ENCODE data around the gene PIP4K2C.

PIP4K2C gene

DNA sequence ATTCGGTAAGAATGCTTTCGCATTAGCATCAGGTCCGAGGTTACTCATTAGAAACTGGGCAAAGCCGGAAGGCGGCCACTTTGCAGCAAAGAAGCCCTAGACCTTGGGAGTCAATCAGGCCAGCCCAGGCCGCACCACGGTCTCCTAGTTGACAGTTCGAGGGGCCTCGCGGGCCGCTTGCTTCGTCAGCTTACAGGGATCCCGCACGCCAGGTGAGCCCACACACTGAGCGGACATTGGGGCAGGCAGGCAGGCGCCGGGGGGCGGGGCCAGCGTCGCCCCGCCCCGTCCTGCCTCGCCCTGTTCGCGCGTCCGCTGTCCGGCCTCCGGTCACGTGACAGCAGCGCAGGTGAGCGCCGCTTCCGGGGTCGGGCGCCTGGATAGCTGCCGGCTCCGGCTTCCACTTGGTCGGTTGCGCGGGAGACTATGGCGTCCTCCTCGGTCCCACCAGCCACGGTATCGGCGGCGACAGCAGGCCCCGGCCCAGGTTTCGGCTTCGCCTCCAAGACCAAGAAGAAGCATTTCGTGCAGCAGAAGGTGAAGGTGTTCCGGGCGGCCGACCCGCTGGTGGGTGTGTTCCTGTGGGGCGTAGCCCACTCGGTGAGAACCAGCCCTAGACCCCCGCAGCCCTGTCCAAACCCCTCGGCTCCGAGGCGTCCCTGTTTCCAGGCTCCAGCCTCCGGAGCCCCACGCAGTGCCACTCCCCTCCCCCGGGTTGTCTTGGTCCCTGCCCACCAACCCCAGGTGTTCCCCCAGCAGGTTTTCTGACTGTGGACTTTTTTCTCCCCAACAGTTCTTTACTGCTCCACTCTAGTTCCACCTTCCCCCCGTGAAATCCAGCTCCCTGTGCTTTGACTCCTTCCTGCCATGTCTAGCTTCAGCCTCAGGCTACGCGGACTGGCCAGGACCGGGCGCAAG lies at the start of gene PIP4K2C:
PIP4K2C (plus strand) TSS at position 329 of the 918 bp plus-strand sequence; CDS start at position 427, 98 bp downstream.
- DNase-seq: peak; percentile 53

DNA sequence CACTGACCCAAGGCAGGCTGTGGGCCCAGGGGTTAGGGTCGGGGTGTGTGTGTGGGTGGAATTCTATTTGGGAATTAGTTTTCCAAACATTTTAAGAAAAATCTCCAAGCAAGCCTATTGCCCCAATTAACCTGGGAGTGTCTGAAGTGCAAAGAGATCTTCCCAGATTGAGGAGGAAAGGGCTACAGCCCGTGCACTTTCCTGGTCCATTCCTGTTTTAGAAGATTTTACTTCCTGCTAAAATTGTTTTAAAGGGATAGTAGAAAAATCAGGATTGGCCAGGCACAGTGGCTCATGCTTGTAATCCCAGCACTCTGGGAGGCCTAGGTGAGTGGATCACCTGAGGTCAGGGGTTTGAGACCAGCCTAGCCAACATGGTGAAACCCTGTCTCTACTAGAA lies 49.3 kb upstream of the PIP4K2C start:
- no peak for DNase-seq

GRCh38 chr12:57543581-57543980 lies 47.4 kb upstream of the PIP4K2C start:
- no peak for DNase-seq

DNA sequence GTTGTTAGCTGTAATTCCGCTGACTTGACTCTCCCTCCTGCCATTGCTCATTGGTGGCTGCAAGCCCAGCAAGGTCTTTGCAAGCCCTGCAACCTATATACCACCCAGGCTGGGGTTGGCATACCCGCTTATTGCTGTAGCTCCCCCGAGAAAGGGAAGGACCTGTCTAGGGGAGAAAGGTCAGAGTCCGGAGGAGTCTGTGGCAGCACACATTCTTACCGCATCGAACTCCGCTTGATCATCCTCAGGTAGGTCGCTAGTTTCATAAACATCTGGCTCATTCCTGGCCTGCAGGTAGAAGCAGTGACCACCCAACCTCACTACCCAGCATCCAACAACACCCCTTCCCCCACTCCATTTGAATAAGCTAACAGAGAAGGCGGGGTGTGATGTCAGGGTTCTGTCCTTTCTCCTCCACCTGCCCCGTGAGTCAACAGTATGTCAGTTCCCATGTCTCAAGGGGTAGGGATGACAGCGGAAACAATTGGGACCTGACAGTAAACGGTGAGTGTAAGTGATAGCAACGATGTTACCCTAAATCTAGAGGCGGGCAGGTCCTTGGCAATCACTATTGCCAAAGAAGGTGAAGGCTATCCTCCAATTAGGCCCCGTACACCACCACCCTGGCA lies 45.1 kb upstream of the PIP4K2C start:
- DNase-seq: no peak

DNA sequence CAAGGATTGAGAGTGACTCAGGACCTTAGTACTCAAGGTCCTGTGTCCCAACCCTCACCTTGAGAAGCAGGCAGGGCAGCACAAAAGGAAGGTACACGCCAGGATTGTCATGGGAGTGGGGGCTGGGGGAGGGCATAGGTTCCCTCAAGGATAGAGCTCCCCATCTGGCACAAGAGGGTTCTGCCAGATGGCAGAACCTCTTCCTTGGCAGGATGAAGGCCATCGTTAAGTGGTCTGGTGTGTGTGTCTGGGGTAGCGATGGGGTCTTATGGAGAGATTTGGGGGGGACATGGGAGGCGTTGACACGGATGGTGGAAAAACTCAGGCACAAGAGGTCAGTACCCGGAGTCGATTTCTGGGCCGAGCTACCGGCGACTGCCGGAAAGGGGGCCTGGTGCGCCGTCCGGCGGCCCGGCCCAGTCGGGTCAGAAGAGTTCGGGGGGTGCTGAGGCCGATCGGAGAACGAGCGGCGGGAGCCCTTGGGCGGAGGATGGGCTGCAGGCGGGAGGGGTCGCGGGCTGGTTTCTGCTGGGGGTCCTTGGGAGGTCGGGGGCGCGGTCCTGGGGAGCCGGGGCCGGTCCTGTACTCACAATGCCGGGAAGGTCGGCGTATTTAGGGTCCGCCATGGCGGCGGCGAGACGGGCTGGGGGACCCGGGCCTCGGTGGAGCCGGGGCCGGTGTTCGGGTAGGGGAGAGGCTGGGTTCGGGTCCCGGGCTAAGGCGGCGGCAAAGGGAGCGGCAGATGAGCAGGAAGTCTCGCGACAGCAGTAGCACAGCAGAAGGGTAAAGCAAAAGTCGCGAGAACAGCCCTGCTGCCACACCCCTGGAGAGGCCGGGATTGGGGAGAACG lies 44.3 kb upstream of the PIP4K2C start, which contains the start of gene DCTN2:
DCTN2 (minus strand) TSS at position 755 of the 850 bp plus-strand sequence; CDS start at position 626, 129 bp downstream.
- DNase-seq: peak; percentile 89

DNA sequence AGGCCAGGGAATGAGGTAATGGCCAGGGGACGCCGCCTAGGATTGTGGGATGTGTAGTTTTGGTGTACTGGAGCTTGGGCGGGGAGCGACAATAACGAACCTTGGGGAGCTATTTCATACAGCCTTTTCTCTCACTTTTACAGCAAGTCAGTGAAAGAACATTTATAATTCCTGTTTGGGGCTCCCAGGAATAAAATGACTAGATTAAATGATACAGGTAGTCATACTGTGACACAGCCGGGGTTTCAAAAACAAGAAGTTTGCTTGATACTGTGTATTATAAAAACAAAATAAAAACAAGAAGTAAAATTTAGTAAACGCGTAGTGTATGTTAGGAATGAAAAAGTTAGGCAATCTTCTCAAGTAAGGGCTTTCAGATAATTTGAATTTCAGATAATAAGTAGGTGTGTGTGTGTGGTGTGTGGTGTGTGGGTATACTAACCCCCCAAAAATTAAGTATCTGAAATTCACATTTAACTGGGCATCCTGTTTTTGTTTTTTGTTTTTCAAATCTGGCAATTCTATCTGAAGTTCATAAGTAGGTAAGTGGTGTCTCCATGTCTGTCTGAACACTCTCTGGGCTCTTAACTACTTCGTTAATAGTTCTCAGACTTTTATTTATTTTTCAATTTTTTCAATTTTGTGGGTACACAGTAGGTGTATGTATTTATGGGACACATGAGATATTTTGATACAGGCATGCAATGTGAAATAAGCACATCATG lies 43.5 kb upstream of the PIP4K2C start:
- DNase-seq: no peak

- DNase-seq: no peak
These were observed 43.0 kb upstream of the PIP4K2C start for GRCh38 chr12:57548013-57548315.

- DNase-seq: no peak
These were observed 42.5 kb upstream of the PIP4K2C start for GRCh38 chr12:57548488-57548887.

DNA sequence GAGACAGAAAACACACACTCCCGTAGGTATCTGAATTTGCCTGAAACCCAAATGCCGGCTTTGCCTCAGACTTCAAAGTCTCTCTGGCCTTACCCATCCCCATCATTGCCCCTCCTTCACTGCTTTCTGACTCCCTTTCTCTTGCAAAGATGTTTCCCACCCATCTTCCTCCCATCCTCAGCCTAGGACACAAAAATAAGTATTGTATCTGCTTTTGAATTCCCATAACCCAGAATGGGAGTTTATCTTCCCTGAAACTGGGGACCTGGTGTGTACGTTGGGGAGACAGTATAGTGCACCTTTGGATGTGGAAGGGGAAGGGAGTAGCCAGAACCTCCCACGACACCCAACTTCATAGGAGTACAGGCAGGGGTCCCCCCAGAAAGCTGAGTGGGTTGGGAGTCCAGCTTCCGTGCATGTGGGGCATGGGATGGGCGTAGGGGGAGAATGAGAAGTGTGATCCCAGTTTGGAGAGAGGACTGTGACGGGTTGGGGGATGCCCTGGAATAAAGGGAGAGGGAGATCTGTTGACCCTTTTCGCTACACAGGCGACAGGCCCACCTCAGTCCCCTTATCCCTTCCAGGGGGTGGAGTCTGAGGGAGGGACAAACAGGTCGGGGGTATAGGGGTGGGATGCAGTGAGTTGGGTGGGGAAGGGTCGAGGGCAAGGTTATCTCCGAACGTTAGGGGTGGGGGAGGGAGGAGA lies 41.6 kb upstream of the PIP4K2C start:
- no peak for DNase-seq

- DNase-seq: peak; percentile 13
These were observed 40.9 kb upstream of the PIP4K2C start, which contains the start of gene KIF5A for GRCh38 chr12:57549909-57550640. Gene KIF5A, plus strand, starts transcription at chr12:57550044. Its CDS starts 228 bp downstream, at chr12:57550272.

GRCh38 chr12:57550641-57551549 lies 40.1 kb upstream of the PIP4K2C start:
- no peak for DNase-seq

DNA sequence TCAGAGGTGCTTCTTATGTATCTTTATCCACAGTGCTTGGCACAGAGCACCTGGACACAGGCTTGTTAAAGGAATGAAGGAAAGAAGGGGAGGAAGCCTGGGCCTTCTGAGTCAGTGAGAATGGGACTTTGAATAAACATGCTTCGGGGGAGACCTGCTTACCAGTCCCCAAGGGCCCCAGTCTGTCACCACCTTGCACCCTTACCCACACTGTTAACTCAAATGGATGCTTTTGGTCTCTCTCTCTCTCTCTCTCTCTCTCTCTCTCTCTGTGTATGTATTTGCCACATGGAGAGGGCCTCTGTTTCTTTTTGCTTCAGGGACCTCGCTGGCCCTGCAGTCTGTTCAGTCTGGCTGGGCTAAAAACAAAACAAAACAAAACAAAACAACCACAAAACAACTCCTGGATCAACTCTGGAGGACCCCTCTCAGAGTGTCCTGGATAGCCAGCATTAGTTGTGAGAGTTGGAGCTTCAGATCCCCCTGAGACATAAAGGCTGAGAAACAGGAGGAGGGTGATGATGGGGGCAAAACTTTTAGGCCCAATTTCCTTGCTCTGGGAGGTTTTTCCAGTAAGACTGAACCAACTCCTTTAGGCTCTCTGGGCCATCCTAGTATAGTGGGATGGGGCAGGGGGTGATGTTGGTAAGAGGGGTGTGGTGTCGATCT lies 39.2 kb upstream of the PIP4K2C start:
- DNase-seq: no peak

DNA sequence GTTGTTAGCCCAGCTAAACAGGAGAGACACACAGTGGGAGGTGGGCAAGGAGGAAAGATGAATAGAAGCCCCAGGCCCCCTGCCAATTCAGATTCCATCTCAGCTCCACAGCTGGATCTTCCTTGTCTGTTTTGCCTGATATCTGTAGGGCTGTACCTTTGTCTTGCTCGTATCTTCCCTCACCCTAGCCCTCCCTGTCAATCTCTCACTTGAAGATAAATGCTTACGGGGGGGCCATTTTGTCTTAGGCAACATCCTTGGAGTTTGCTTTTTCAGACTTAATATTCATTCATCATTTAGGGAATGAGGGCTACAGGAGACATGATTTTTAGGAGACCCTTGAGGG lies 38.7 kb upstream of the PIP4K2C start:
- no peak for DNase-seq

- peak; percentile 46 for DNase-seq
These were observed 38.1 kb upstream of the PIP4K2C start for GRCh38 chr12:57552835-57553313.

DNA sequence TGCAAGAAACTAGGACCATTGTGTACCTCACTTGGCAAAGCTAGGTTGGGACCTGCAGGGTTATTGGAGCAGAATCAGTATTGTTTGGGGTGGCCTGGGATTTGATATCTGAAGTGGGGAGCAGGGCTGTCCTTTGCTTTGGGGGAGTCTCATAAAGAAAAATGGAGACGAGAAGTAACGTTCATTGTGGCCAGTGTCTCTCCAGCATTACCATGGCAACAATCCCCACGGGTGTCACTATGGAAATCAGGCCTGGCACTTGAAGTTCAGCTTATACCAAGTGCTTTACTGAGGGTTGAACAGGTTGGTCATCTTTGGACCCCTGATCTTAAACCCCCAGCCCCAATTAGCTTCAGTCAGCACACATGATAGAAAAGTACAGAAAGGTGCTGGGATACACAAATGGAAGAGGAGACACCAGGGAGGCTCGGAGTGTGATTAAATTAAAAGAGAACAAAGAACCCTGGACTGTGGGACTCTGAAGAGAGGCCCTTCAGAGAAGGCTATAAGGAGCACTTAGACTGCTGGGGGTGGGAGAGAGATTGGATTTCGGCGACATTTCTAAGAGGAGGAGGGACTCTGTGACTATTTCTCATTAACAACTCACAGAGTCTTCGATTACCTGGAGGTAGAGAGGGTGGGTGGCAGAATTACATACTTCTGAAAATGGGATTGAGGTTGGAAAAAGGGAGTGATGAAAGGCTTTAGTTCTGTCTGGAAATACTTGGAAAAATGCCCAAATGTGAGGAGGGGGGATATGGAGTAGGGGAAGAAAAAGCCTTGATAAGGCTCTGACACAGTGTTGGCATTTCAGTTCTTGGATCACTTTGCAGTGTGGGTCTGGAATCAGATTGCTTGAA lies 37.4 kb upstream of the PIP4K2C start:
- DNase-seq: peak; percentile 86

DNA sequence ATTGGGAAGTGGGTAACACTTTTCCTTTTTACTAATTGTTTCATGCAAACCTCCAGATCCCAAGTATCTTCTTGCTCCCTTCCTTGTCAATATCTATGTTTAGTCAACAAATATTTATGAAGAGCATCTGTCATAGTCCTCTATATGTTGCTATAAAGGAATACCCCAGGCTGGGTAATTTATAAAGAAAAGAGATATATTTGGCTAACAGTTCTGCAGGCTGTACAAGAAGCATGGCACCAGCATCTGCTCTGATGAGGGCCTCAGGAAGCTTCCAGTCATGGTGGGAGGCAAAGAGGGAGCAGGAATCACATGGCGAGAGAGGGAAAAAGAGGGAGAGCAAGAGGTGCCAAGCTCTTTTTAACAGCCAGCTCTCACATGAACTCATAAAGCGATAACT lies 36.5 kb upstream of the PIP4K2C start:
- no peak for DNase-seq

DNA sequence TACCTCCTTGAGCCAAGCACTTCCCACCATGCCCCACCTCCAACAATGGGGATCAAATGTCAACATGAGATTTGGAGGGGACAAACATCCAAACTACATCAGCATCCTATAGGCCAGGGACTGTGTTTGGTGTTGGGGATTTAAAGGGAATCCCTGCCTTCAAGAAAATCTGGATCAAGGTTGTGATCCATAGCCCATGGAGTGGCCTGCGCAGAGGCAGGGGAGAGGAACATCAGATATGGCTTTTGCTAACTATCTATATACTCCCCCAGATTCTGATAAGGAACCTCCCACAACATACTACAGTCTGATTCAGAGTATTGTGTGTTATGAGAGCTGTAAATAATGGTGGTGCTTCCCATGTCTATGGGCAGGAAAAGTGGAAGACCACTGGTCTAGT lies 36.1 kb upstream of the PIP4K2C start:
- DNase-seq: no peak

GRCh38 chr12:57558864-57559263 lies 32.1 kb upstream of the PIP4K2C start:
- DNase-seq: no peak
